Heart right ventricle (tissue), 16 donors: ENCODE results near the gene STIM2. TPM values are rescaled to one million over a fixed set of nuclear protein-coding genes. Genes with fewer than 3 reads are reported as not detected.

Experiments used
- ATAC-seq, 8 donors: fragments of 200-7000 bp; cut with Tn5 transposase; one replicate each; pipeline ENCODE4 v1.9.1; 2020; ENCODE audit warnings: mild to moderate bottlenecking in 8 of 8, moderate library complexity in 8 of 8, moderate number of reproducible peaks in 1 of 8
- DNase-seq, 2 donors: peaks; one replicate each; pipeline ENCODE4 v3.0.0-alpha.2; 2020
- H3K27ac ChIP-seq, 10 donors: fragments of 200-600 bp; sonication (generic) in 2 of 10; one replicate each; pipeline versions ENCODE4 v1.5.0 to v1.8.0; 2020 to 2022; ENCODE audit warnings: mild to moderate bottlenecking in 3 of 10
- H3K27me3 ChIP-seq, 7 donors: fragments of 200-600 bp; one replicate each; pipeline ENCODE4 v1.8.0; 2021 to 2022; ENCODE audit warnings: mild to moderate bottlenecking in 2 of 7
- H3K36me3 ChIP-seq, 9 donors: fragments of 200-600 bp; sonication (generic) in 1 of 9; one replicate each; pipeline versions ENCODE4 v1.5.0 to v1.8.0; 2020 to 2022; ENCODE audit warnings: mild to moderate bottlenecking in 2 of 9
- H3K4me1 ChIP-seq, 9 donors: fragments of 200-600 bp; sonication (generic) in 1 of 9; one replicate each; pipeline versions ENCODE4 v1.5.0 to v1.8.0; 2020 to 2022; ENCODE audit warnings: mild to moderate bottlenecking in 4 of 9
- H3K4me3 ChIP-seq, 10 donors: fragments of 200-600 bp; sonication (generic) in 2 of 10; one replicate each; pipeline versions ENCODE4 v1.5.0 to v1.8.0; 2020 to 2022; ENCODE audit warnings: mild to moderate bottlenecking in 7 of 10, moderate library complexity in 2 of 10
- H3K9me3 ChIP-seq, 11 donors: fragments of 200-600 bp in 10 of 11; sonication (generic) in 2 of 11; one replicate each; pipeline versions ENCODE4 v1.5.0 to v1.8.0; 2013 to 2022; ENCODE audit warnings: mild to moderate bottlenecking in 2 of 11, control low read depth in 1 of 11, moderate library complexity in 1 of 11
- CTCF ChIP-seq, 9 donors: fragments of 200-600 bp; sonication (generic) in 2 of 9; IDR thresholded peaks; one replicate each; pipeline versions ENCODE4 v1.5.0 to v1.8.0; 2021 to 2022; ENCODE audit warnings: antibody characterized with exemption in 9 of 9, mild to moderate bottlenecking in 5 of 9, moderate library complexity in 1 of 9
- WGBS, 2 donors: extraction: QIAGEN DNeasy Blood & Tissue Kit; methylation state at CpG; one replicate each; pipeline ENCODE4 v1.1.7; 2013; ENCODE audit warnings: inconsistent platforms in 1 of 2; 5-methylcytosine and 5-hydroxymethylcytosine counted together
- intact Hi-C, 10 donors: fragments of 100-400 bp; cut with DNase I; formaldehyde crosslinking; loops; one replicate each; pipeline versions ENCODE4 v1.11.1 to v1.14.2; 2022
- polyA plus RNA-seq, 2 donors: library from polyadenylated mRNA; stranded (reverse); fragments of 200-250 nt; gene quantifications; one replicate each; pipeline ENCODE4 v1.2.3, GENCODE V29; 2013
- total RNA-seq, 10 donors: library from RNA; stranded (reverse); fragmentation: NEBNext Ultra II Directional in 3 of 10; extraction: Animal tissue kit (Norgen Biotek cat#: 25700) in 3 of 10; gene quantifications; one replicate each; pipeline versions ENCODE4 v1.2.1 to v1.2.4, GENCODE V29; 2021 to 2023
- donor health status: Arrhythmogenic right ventricular cardiomyopathy.
- donor health status: ischemic (EF 13 %, LVEDD 7.1; RV severe dilation, severe dysfunction).
- donor health status: healthy with polysubstance abuse.
- donor health status: DM: no; HTN: yes; CAD: no.
- donor health status: DM: no; HTN: no; CAD: no.
- donor health status: ischemic (EF 25% LVEDD 6.9; RV normal size, moderate dysfunction).
- donor health status: ischemic (EF 25% LVEDD 5.7; RV mildly dilated, moderate dysfunction).
- donor health status: healthy.
- donor health status: DM: yes; HTN: yes; CAD: no.
- donor health status: Ischemic cardiomyopathy.
- donor health status: ischemic (EF 35%, LVEDD 5.7; RV mildly dilated, moderate dysfunction).
- donor health status: nonischemic (EF 11% LVEDD 7.7; RV severe dilation, severe dysfunction).
- donor health status: DM: yes; HTN: yes; CAD: no.
- donor health status: PGD.
- donor health status: ischemic (EF 29% LVEDD 5.4; RV normal size, mild dysfunction).
- donor health status: nonischemic (EF 23%, LVEDD 6.1; RV moderate dilation, normal function).

STIM2 gene
- total and polyA plus RNA-seq, 12 donors, result 5.2 to 13.5 (median 9.6) TPM

GRCh38 chr4:27048429-27049238 lies 188.0 kb downstream of the STIM2 start:
- Histone ChIP-seq H3K9me3 (peaks cover 0 to 8% (median 0%) of the 10 kb centered on the region in 11 donors), H3K4me1 (peaks cover 0 to 7% (median 0%) of the 10 kb centered on the region in 9 donors), H3K27me3 (peaks cover 0 to 58% (median 19%) of the 10 kb centered on the region in 7 donors), H3K36me3 (no peaks in the 10 kb centered on the region), H3K4me3 (peak overlapping the region in 7 of 10 donors; percentile 4 to 39 (median 36)), H3K27ac (no peak overlapping the region)
- 29 to 36% methylated on average over 19 of the region's 19 CpGs for WGBS, 2 donors
- DNase-seq (no peak), ATAC-seq (peak in 1 of 8 donors; percentile 18)
- TF ChIP-seq CTCF (IDR thresholded peaks at IDR 0.05), result peak; percentile 59 to 83 (median 78)
- intact Hi-C loops, result loop anchor here in 2 of 10 donors (5.0 to 10.0 kb wide), 2 partner anchors 269 to 276 kb away; no protein-coding TSS in a partner anchor

- H3K36me3 ChIP-seq, result no peaks in the 10 kb centered on the region
- H3K9me3 ChIP-seq, result peaks cover 0 to 3% (median 0%) of the 10 kb centered on the region in 11 donors
- H3K27ac ChIP-seq, result no peak overlapping the region
- H3K27me3 ChIP-seq, result peaks cover 0 to 56% (median 23%) of the 10 kb centered on the region in 7 donors
- DNase-seq (no peak), ATAC-seq (no peak)
- intact Hi-C loops, result loop anchor here in 2 of 10 donors (5.0 to 10.0 kb wide), 2 partner anchors 268 to 275 kb away; no protein-coding TSS in a partner anchor
- no peak for TF ChIP-seq CTCF (IDR thresholded peaks at IDR 0.05)
- 66 to 67% methylated on average over 8 of the region's 8 CpGs for WGBS, 2 donors
- peaks cover 0 to 7% (median 0%) of the 10 kb centered on the region in 9 donors for H3K4me1 ChIP-seq
- no peak overlapping the region for H3K4me3 ChIP-seq
Measured at GRCh38 chr4:27049239-27049829, 188.7 kb downstream of the STIM2 start.

GRCh38 chr4:27050731-27051130 lies 190.1 kb downstream of the STIM2 start:
- Histone ChIP-seq H3K4me1 (peaks cover 0 to 7% (median 0%) of the 10 kb centered on the region in 9 donors), H3K4me3 (no peak overlapping the region), H3K9me3 (no peaks in the 10 kb centered on the region), H3K27ac (no peak overlapping the region), H3K36me3 (no peaks in the 10 kb centered on the region), H3K27me3 (peaks cover 0 to 51% (median 17%) of the 10 kb centered on the region in 7 donors)
- no peak for DNase-seq
- no peak for TF ChIP-seq CTCF (IDR thresholded peaks at IDR 0.05)
- WGBS, 2 donors, result 73 to 90% methylated on average over 3 of the region's 3 CpGs
- intact Hi-C loops, result no loop called here
- ATAC-seq, result no peak

- TF ChIP-seq CTCF (IDR thresholded peaks at IDR 0.05), result no peak
- intact Hi-C loops, result no loop called here
- Histone ChIP-seq H3K27me3 (peaks cover 0 to 24% (median 11%) of the 10 kb centered on the region in 7 donors), H3K4me1 (no peaks in the 10 kb centered on the region), H3K4me3 (no peak overlapping the region), H3K27ac (no peak overlapping the region), H3K9me3 (no peaks in the 10 kb centered on the region), H3K36me3 (no peaks in the 10 kb centered on the region)
- ATAC-seq, result no peak
- DNase-seq, result no peak
- 70% methylated on average over 3 of the region's 3 CpGs for WGBS, 2 donors
Measured at GRCh38 chr4:27055221-27055760, 194.7 kb downstream of the STIM2 start.
